C4-2B (cell line): ENCODE results near the gene PARP12.

ENCODE experiments used
- CTCF ChIP-seq: fragments of 450-650 bp; conservative IDR thresholded peaks from 2 replicates; pipeline ENCODE4 v1.5.1; 2017; ENCODE audit warnings: mild to moderate bottlenecking
- ZFX ChIP-seq: fragments of 450-650 bp; IDR thresholded peaks from 2 replicates; pipeline ENCODE4 v1.6.1; 2017

GRCh38 chr7:140016540-140016939, 46.2 kb downstream of the PARP12 start:
- no peak for TF ChIP-seq CTCF
- TF ChIP-seq ZFX, result no peak
